Transverse colon (tissue), 3 donors: ENCODE data around the gene LMNA.

Experiments used
- CTCF ChIP-seq, 5 experiments: fragments of 200-600 bp in 3 of 5; fragments of 450-650 bp in 2 of 5; sonication (generic) in 3 of 5; IDR thresholded peaks; 1 replicate in 2 of 5; 2 replicates in 3 of 5; pipeline ENCODE4 v1.5.1; 2016 to 2017; ENCODE audit warnings: antibody characterized with exemption in 5 of 5, inconsistent platforms in 3 of 5, mild to moderate bottlenecking in 2 of 5, moderate library complexity in 1 of 5
- EP300 ChIP-seq: sonication (generic); formaldehyde crosslinking; IDR thresholded peaks from one replicate; pipeline ENCODE4 v1.6.1; 2017; ENCODE audit warnings: antibody characterized with exemption, low read depth

- TF ChIP-seq EP300 (no peak), CTCF (IDR thresholded peaks at IDR 0.05) (no peak)
Measured at GRCh38 chr1:156180471-156180870, 66.0 kb downstream of the LMNA start.
